NCI-H1694 treated with DMSO at 0.1 percent for 48 hours (cell line): ENCODE results near the gene PLEKHO1.
A peak's percentile ranks its signal among the peaks of the same experiment; 100 is the strongest.

Experiments
- DNase-seq: peaks from one replicate; lab custom pipeline; 2025; lab: John Stamatoyannopoulos, UW

Gene PLEKHO1

GRCh38 chr1:150150133-150151021 lies 661 bp downstream of the PLEKHO1 start:
- no peak for DNase-seq

GRCh38 chr1:150151291-150152181 lies 1.8 kb downstream of the PLEKHO1 start:
- no peak for DNase-seq

GRCh38 chr1:150152182-150152536 lies 2.4 kb downstream of the PLEKHO1 start:
- no peak for DNase-seq

GRCh38 chr1:150152772-150153456 lies 3.2 kb downstream of the PLEKHO1 start:
- DNase-seq = no peak

- no peak for DNase-seq
Observed at GRCh38 chr1:150154143-150154542, 4.4 kb downstream of the PLEKHO1 start.

GRCh38 chr1:150155413-150156071 lies 5.8 kb downstream of the PLEKHO1 start:
- DNase-seq = no peak

- no peak for DNase-seq
Observed at GRCh38 chr1:150156868-150157603, 7.3 kb downstream of the PLEKHO1 start.

- DNase-seq = no peak
Observed at GRCh38 chr1:150159550-150159949, 9.8 kb downstream of the PLEKHO1 start.

GRCh38 chr1:150160964-150161621 lies 11.4 kb downstream of the PLEKHO1 start:
- DNase-seq = no peak

- no peak for DNase-seq
Observed at GRCh38 chr1:150161747-150162581, 12.2 kb downstream of the PLEKHO1 start.

- DNase-seq = no peak
Observed at GRCh38 chr1:150162582-150162861, 12.8 kb downstream of the PLEKHO1 start.

- DNase-seq = peak; percentile 27
Observed at GRCh38 chr1:150162862-150163706, 13.4 kb downstream of the PLEKHO1 start.

- no peak for DNase-seq
Observed at GRCh38 chr1:150164224-150164623, 14.5 kb downstream of the PLEKHO1 start.

- no peak for DNase-seq
Observed at GRCh38 chr1:150164779-150165178, 15.1 kb downstream of the PLEKHO1 start.

GRCh38 chr1:150165622-150166612 lies 16.2 kb downstream of the PLEKHO1 start:
- peak; percentile 80 for DNase-seq

- peak; percentile 31 for DNase-seq
Observed at GRCh38 chr1:150168960-150169601, 19.4 kb downstream of the PLEKHO1 start.

- DNase-seq = no peak
Observed at GRCh38 chr1:150171801-150172200, 22.1 kb downstream of the PLEKHO1 start.
